CD4-positive, CD25-positive, alpha-beta regulatory T cell (primary cell): ENCODE measurements around the gene FEZF2. TPM values are rescaled to one million over a fixed set of nuclear protein-coding genes. Genes with fewer than 3 reads are reported as not detected.

Experiments
- ATAC-seq, 2 donors: fragments of 150-1000 bp; cut with Tn5 transposase; one replicate each; pipeline ENCODE4 v1.10.0; 2021; ENCODE audit warnings: low read depth in 2 of 2, moderate number of reproducible peaks in 2 of 2, moderate library complexity in 1 of 2
- DNase-seq, 3 donors: peaks; one replicate each; pipeline versions ENCODE4 v3.0.0 to v3.0.0-alpha.2; 2012 to 2022; ENCODE audit warnings: mixed read lengths in 1 of 3
- H3K27ac ChIP-seq: one replicate; pipeline ENCODE4 v1.7.0; 2013; ENCODE audit warnings: mild to moderate bottlenecking, low read length; ENCODE audit not compliant: insufficient read depth, poor library complexity, severe bottlenecking
- H3K27me3 ChIP-seq: one replicate; pipeline ENCODE4 v1.7.0; 2013; ENCODE audit warnings: low read length; ENCODE audit not compliant: control insufficient read depth, insufficient read depth
- H3K36me3 ChIP-seq: one replicate; pipeline ENCODE4 v1.7.0; 2013; ENCODE audit warnings: mild to moderate bottlenecking, low read length, moderate library complexity; ENCODE audit not compliant: control insufficient read depth, insufficient read depth
- H3K4me1 ChIP-seq: 2 replicates; pipeline ENCODE4 v1.7.0; 2013; ENCODE audit warnings: mild to moderate bottlenecking, low read length; ENCODE audit not compliant: insufficient read depth, control insufficient read depth, poor library complexity, severe bottlenecking
- H3K4me3 ChIP-seq: one replicate; pipeline ENCODE4 v1.7.0; 2013; ENCODE audit warnings: low read depth, mild to moderate bottlenecking, low read length, moderate library complexity
- H3K9me3 ChIP-seq, 2 experiments: 1 replicate in 1 of 2; 2 replicates in 1 of 2; pipeline ENCODE4 v1.7.0; 2013; ENCODE audit warnings: low read length in 2 of 2, mild to moderate bottlenecking in 1 of 2, moderate library complexity in 1 of 2; ENCODE audit not compliant: control insufficient read depth in 2 of 2
- H3K27ac Mint-ChIP-seq, 3 donors: one replicate each; pipeline ENCODE4 v1.8.0; 2020 to 2022; ENCODE audit warnings: mild to moderate bottlenecking in 3 of 3, mixed read lengths in 3 of 3, moderate library complexity in 2 of 3
- H3K27me3 Mint-ChIP-seq: one replicate; pipeline ENCODE4 v1.8.0; 2022; ENCODE audit warnings: mild to moderate bottlenecking, mixed read lengths
- H3K36me3 Mint-ChIP-seq: one replicate; pipeline ENCODE4 v1.8.0; 2020; ENCODE audit warnings: mixed read lengths
- H3K4me1 Mint-ChIP-seq, 4 donors: one replicate each; pipeline ENCODE4 v1.8.0; 2020 to 2022; ENCODE audit warnings: mixed read lengths in 4 of 4, mild to moderate bottlenecking in 1 of 4
- H3K4me3 Mint-ChIP-seq, 4 donors: one replicate each; pipeline ENCODE4 v1.8.0; 2020 to 2022; ENCODE audit warnings: mild to moderate bottlenecking in 4 of 4, mixed read lengths in 4 of 4, moderate library complexity in 3 of 4
- H3K9me3 Mint-ChIP-seq, 7 donors: one replicate each; pipeline ENCODE4 v1.8.0; 2020 to 2022; ENCODE audit warnings: mixed read lengths in 7 of 7, mild to moderate bottlenecking in 3 of 7, moderate library complexity in 2 of 7
- polyA plus RNA-seq, 4 donors: library from polyadenylated mRNA; unstranded; fragments of 300-500 nt; fragmentation: Illumina TruSeq; gene quantifications; one replicate each; pipeline ENCODE4 v1.2.3, GENCODE V29; 2021
- total RNA-seq: library from RNA; stranded (reverse); gene quantifications from one replicate; pipeline ENCODE4 v1.2.3, GENCODE V29; 2022

Gene FEZF2
- total and polyA plus RNA-seq, 5 donors from 2014 or later, result not detected

- Histone ChIP-seq H3K4me3 (no peak overlapping the region), H3K4me1 (no peaks in the 10 kb centered on the region), H3K36me3 (no peaks in the 10 kb centered on the region), H3K27ac (no peak overlapping the region), H3K27me3 (peaks cover 26% of the 10 kb centered on the region), H3K9me3 (no peaks in the 10 kb centered on the region)
- DNase-seq (no peak), ATAC-seq (no peak)
- no peak overlapping the region for H3K4me3 Mint-ChIP-seq
- peaks cover 0 to 6% (median 2%) of the 10 kb centered on the region in 7 donors for H3K9me3 Mint-ChIP-seq
- H3K36me3 Mint-ChIP-seq, result no peaks in the 10 kb centered on the region
- H3K27ac Mint-ChIP-seq, result no peak overlapping the region
- peaks cover 0 to 8% (median 6%) of the 10 kb centered on the region in 4 donors for H3K4me1 Mint-ChIP-seq
- peaks cover 68% of the 10 kb centered on the region for H3K27me3 Mint-ChIP-seq
Observed at GRCh38 chr3:62371720-62372591, 1.4 kb downstream of the FEZF2 start.

- Histone ChIP-seq H3K4me1 (no peaks in the 10 kb centered on the region), H3K4me3 (no peak overlapping the region), H3K27ac (no peak overlapping the region), H3K9me3 (no peaks in the 10 kb centered on the region), H3K27me3 (peaks cover 28% of the 10 kb centered on the region), H3K36me3 (no peaks in the 10 kb centered on the region)
- Mint-ChIP-seq H3K27ac (no peak overlapping the region), H3K27me3 (peaks cover 71% of the 10 kb centered on the region), H3K4me1 (peaks cover 0 to 8% (median 5%) of the 10 kb centered on the region in 4 donors), H3K4me3 (no peak overlapping the region), H3K36me3 (no peaks in the 10 kb centered on the region), H3K9me3 (peaks cover 0 to 5% (median under 1%) of the 10 kb centered on the region in 7 donors)
- DNase-seq (no peak), ATAC-seq (no peak)
Observed at GRCh38 chr3:62370858-62371719, 2.3 kb downstream of the FEZF2 start.

- ATAC-seq, result no peak
- Histone ChIP-seq H3K36me3 (no peaks in the 10 kb centered on the region), H3K9me3 (no peaks in the 10 kb centered on the region), H3K27ac (no peak overlapping the region), H3K4me3 (no peak overlapping the region), H3K4me1 (no peaks in the 10 kb centered on the region), H3K27me3 (peaks cover 20% of the 10 kb centered on the region)
- Mint-ChIP-seq H3K27ac (no peak overlapping the region), H3K4me3 (no peak overlapping the region), H3K4me1 (peaks cover 0 to 8% (median 3%) of the 10 kb centered on the region in 4 donors), H3K9me3 (peaks cover 0 to 5% (median 0%) of the 10 kb centered on the region in 7 donors), H3K27me3 (peaks cover 69% of the 10 kb centered on the region), H3K36me3 (no peaks in the 10 kb centered on the region)
- no peak for DNase-seq
Observed at GRCh38 chr3:62370112-62370857, 3.1 kb downstream of the FEZF2 start.

- peaks cover 0 to 5% (median 0%) of the 10 kb centered on the region in 7 donors for H3K9me3 Mint-ChIP-seq
- peaks cover 11% of the 10 kb centered on the region for H3K27me3 ChIP-seq
- no peak overlapping the region for H3K27ac ChIP-seq
- H3K4me1 Mint-ChIP-seq, result peaks cover 0 to 6% (median 2%) of the 10 kb centered on the region in 4 donors
- no peaks in the 10 kb centered on the region for H3K4me1 ChIP-seq
- peaks cover 65% of the 10 kb centered on the region for H3K27me3 Mint-ChIP-seq
- no peak overlapping the region for H3K27ac Mint-ChIP-seq
- H3K4me3 Mint-ChIP-seq, result no peak overlapping the region
- no peaks in the 10 kb centered on the region for H3K36me3 ChIP-seq
- no peaks in the 10 kb centered on the region for H3K36me3 Mint-ChIP-seq
- ATAC-seq (no peak), DNase-seq (no peak)
- no peaks in the 10 kb centered on the region for H3K9me3 ChIP-seq
- H3K4me3 ChIP-seq, result no peak overlapping the region
Observed at GRCh38 chr3:62369476-62369743, 3.9 kb downstream of the FEZF2 start.

GRCh38 chr3:62368705-62369475, 4.5 kb downstream of the FEZF2 start:
- ATAC-seq (no peak), DNase-seq (no peak)
- Mint-ChIP-seq H3K4me1 (peaks cover 0 to 2% (median 0%) of the 10 kb centered on the region in 4 donors), H3K27me3 (peaks cover 64% of the 10 kb centered on the region), H3K27ac (no peak overlapping the region), H3K36me3 (no peaks in the 10 kb centered on the region), H3K9me3 (peaks cover 0 to 5% (median 0%) of the 10 kb centered on the region in 7 donors), H3K4me3 (no peak overlapping the region)
- H3K4me3 ChIP-seq, result no peak overlapping the region
- no peaks in the 10 kb centered on the region for H3K4me1 ChIP-seq
- H3K36me3 ChIP-seq, result no peaks in the 10 kb centered on the region
- H3K9me3 ChIP-seq, result no peaks in the 10 kb centered on the region
- H3K27ac ChIP-seq, result no peak overlapping the region
- peaks cover 11% of the 10 kb centered on the region for H3K27me3 ChIP-seq

GRCh38 chr3:62368290-62368704, 5.1 kb downstream of the FEZF2 start:
- Histone ChIP-seq H3K27me3 (peaks cover 11% of the 10 kb centered on the region), H3K4me3 (no peak overlapping the region), H3K4me1 (no peaks in the 10 kb centered on the region), H3K36me3 (no peaks in the 10 kb centered on the region), H3K27ac (no peak overlapping the region), H3K9me3 (no peaks in the 10 kb centered on the region)
- ATAC-seq (no peak), DNase-seq (no peak)
- Mint-ChIP-seq H3K4me1 (peaks cover 0 to 2% (median 0%) of the 10 kb centered on the region in 4 donors), H3K9me3 (peaks cover 0 to 5% (median 0%) of the 10 kb centered on the region in 7 donors), H3K4me3 (no peak overlapping the region), H3K36me3 (no peaks in the 10 kb centered on the region), H3K27me3 (peaks cover 60% of the 10 kb centered on the region), H3K27ac (no peak overlapping the region)

GRCh38 chr3:62367763-62368195, 5.6 kb downstream of the FEZF2 start:
- peaks cover 60% of the 10 kb centered on the region for H3K27me3 Mint-ChIP-seq
- H3K9me3 Mint-ChIP-seq, result peaks cover 0 to 5% (median 0%) of the 10 kb centered on the region in 7 donors
- H3K4me1 ChIP-seq, result no peaks in the 10 kb centered on the region
- H3K4me3 ChIP-seq, result no peak overlapping the region
- H3K9me3 ChIP-seq, result no peaks in the 10 kb centered on the region
- no peak overlapping the region for H3K27ac ChIP-seq
- H3K27me3 ChIP-seq, result peaks cover 9% of the 10 kb centered on the region
- H3K4me1 Mint-ChIP-seq, result peaks cover 0 to 2% (median 0%) of the 10 kb centered on the region in 4 donors
- H3K36me3 Mint-ChIP-seq, result no peaks in the 10 kb centered on the region
- no peaks in the 10 kb centered on the region for H3K36me3 ChIP-seq
- H3K27ac Mint-ChIP-seq, result no peak overlapping the region
- no peak for ATAC-seq
- DNase-seq, result no peak
- H3K4me3 Mint-ChIP-seq, result peak overlapping the region in 1 of 4 donors; percentile 32
